ENCODE measurements around the gene CDH4.

GRCh38 chr20:61723529-61724257 lies 471.6 kb downstream of the CDH4 start:
- no peak for TF ChIP-seq POLR2AphosphoS5 (IDR thresholded peaks at IDR 0.05)
- TF ChIP-seq POLR2A (IDR thresholded peaks at IDR 0.05) = no peak
- no peak for TF ChIP-seq CTCF (IDR thresholded peaks at IDR 0.05)

All from sigmoid colon (tissue), 4 donors.